ENCODE data around the gene ZNF524.

The ZNF524 gene

DNA sequence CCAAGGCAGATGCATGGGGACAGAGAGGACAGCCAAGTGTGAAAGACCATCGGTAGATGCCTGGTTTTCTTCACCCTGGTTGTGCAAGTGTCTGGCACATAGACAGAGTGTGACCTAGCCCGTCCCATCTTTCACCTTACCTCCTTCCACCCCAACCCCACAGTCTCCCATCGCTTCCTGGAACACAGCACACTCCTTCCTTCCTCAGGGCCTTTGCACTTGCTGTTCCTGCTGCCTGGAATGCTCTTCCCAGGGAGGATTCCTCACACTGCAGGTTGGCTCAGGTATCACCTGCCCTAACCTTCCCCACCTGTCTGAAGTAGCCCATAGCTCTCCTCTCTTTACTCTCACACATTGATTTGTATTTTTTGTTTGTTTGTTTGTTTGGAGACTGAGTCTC, 3.8 kb upstream of the ZNF524 start:
- Histone ChIP-seq H3K4me1 (ENCODE audit: control insufficient read depth in 1 of 2, insufficient read depth in 1 of 2, low read depth in 1 of 2, low read length in 1 of 2) (peaks cover 8 to 14% of the 10 kb centered on the region in 2 experiments), H3K9me3 (no peaks in the 10 kb centered on the region), H3K27me3 (no peaks in the 10 kb centered on the region), H3K36me3 (peaks cover 18% of the 10 kb centered on the region), H3K4me3 (ENCODE audit: low read depth in 1 of 2, low read length in 1 of 2) (no peak overlapping the region), H3K27ac (no peak overlapping the region)
- TF ChIP-seq, protein P1, sequence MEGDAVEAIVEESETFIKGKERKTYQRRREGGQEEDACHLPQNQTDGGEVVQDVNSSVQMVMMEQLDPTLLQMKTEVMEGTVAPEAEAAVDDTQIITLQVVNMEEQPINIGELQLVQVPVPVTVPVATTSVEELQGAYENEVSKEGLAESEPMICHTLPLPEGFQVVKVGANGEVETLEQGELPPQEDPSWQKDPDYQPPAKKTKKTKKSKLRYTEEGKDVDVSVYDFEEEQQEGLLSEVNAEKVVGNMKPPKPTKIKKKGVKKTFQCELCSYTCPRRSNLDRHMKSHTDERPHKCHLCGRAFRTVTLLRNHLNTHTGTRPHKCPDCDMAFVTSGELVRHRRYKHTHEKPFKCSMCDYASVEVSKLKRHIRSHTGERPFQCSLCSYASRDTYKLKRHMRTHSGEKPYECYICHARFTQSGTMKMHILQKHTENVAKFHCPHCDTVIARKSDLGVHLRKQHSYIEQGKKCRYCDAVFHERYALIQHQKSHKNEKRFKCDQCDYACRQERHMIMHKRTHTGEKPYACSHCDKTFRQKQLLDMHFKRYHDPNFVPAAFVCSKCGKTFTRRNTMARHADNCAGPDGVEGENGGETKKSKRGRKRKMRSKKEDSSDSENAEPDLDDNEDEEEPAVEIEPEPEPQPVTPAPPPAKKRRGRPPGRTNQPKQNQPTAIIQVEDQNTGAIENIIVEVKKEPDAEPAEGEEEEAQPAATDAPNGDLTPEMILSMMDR (IDR thresholded peaks at IDR 0.05): no peak

DNA sequence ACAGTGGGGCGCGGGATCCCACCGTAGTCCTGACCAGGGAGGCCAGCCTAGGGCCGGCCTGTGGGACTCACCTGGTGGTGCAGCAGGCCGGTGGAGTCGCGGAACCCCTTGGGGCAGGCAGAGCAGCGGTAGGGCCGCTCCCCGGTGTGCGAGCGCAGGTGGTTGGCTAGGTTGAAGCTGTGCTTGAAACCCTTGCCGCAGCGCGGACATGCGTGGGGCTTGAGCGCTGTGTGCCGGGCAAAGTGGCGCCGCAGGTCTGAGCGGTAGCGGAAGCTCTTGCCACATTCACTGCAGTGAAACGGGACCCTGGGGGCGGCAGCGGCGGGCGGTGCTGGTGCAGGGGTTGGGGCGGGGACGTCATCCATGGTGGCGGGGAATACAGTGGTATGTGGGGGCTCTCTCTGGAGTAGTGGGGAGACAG, 2.6 kb upstream of the ZNF524 start:
- Histone ChIP-seq H3K4me3 (ENCODE audit: low read depth in 1 of 2, low read length in 1 of 2) (no peak overlapping the region), H3K4me1 (ENCODE audit: control insufficient read depth in 1 of 2, insufficient read depth in 1 of 2, low read depth in 1 of 2, low read length in 1 of 2) (peaks cover 14 to 16% of the 10 kb centered on the region in 2 experiments), H3K36me3 (peaks cover 22% of the 10 kb centered on the region), H3K27ac (no peak overlapping the region), H3K27me3 (no peaks in the 10 kb centered on the region), H3K9me3 (no peaks in the 10 kb centered on the region)
- TF ChIP-seq, protein P1 (IDR thresholded peaks at IDR 0.05): no peak

DNA sequence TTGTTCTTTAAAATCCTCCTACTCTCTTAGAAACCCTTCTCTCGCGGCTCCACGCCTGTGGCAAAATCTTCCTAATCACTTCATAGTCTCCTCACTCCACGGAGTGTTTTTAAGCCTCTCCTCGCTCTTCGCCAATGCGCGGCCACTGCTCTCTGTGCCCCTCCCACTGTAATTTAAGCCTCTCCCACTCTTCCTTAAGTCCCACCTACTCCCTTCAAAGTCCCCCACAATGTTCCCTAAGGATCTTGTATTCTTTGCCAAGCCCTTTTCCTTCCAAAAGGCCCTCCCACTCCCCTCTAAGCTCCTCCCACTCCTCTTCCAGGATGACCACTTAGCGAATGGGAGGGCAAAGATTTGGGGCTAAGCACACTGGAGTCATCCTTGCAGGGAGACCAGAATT, 2.1 kb upstream of the ZNF524 start:
- peaks cover 23% of the 10 kb centered on the region for H3K36me3 ChIP-seq
- H3K27me3 ChIP-seq: no peaks in the 10 kb centered on the region
- no peak overlapping the region for H3K4me3 ChIP-seq (ENCODE audit: low read depth in 1 of 2, low read length in 1 of 2)
- TF ChIP-seq, protein P1 (IDR thresholded peaks at IDR 0.05): no peak
- H3K4me1 ChIP-seq (ENCODE audit: control insufficient read depth in 1 of 2, insufficient read depth in 1 of 2, low read depth in 1 of 2, low read length in 1 of 2): peaks cover 14 to 16% of the 10 kb centered on the region in 2 experiments
- H3K9me3 ChIP-seq: no peaks in the 10 kb centered on the region
- peak overlapping the region; percentile 95 for H3K27ac ChIP-seq

DNA sequence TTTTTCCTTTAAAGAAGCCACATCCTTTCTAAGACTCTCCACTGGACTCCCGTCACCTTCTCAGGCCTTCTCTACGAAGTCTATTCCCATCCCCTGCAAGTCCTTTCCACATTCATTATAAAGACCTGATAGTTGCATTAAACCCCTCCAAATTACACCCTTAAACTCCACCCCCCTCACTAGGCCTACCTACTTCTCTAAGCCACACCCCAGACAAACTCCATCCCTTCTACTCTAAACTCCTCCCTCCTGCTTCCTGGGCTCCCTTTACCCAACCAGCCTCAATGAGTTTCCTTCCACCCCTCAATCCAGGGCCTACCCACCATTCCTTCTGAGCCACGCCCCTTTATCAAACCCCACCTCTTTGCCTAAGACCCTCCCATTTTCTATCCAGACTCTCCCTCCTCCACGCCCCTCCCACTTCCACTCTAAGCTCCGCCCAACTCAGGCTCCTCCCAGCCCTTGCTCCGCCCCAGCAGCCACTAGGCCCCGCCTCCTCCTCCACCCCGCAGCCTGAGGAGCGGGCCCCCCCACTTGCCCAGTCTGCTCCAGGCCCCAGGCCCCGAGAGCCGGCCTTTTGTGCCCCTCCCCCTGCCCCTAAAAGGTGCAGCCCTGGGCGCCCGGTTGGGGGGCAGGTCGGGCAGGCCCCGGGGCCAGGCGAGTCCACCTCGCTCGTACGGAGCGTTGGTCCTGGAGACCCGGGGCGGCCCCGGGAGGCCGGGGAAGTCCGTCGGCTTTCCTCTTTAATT, 1.2 kb upstream of the ZNF524 start:
- TF ChIP-seq, protein P1 (IDR thresholded peaks at IDR 0.05): no peak
- Histone ChIP-seq H3K4me3 (ENCODE audit: low read depth in 1 of 2, low read length in 1 of 2) (peak overlapping the region; percentile 86 to 89), H3K4me1 (ENCODE audit: control insufficient read depth in 1 of 2, insufficient read depth in 1 of 2, low read depth in 1 of 2, low read length in 1 of 2) (peaks cover 15 to 22% of the 10 kb centered on the region in 2 experiments), H3K27ac (peak overlapping the region; percentile 95), H3K36me3 (peaks cover 23% of the 10 kb centered on the region), H3K27me3 (no peaks in the 10 kb centered on the region), H3K9me3 (no peaks in the 10 kb centered on the region)

DNA sequence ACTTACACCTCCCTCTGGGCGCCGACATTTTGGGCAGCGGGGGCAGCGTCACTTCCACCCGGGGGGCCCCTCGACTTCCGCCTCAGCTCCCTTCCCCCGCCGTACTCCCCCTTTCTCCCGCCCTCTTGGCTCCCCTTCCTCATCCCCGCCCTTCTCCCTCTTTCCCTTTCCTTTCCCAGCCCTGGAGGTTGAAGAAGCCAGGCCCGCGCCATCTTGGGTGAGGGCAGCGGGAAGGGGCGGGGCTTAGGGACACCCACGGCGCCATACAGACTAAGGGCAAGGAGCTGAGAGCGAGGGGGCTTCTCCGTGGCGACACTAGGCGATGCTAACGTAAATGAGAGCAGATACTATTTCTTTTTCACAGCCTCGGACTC, 633 bp upstream of the ZNF524 start, which contains the start of gene FIZ1:
FIZ1 (minus strand) TSS at position 50 of the 374 bp plus-strand sequence. CDS start 1,652 bp downstream, outside the sequence.
- Histone ChIP-seq H3K9me3 (no peaks in the 10 kb centered on the region), H3K27ac (peak within 1 kb of the TSS; percentile 95), H3K36me3 (peaks cover 23% of the 10 kb centered on the region), H3K4me1 (ENCODE audit: control insufficient read depth in 1 of 2, insufficient read depth in 1 of 2, low read depth in 1 of 2, low read length in 1 of 2) (peaks cover 21 to 28% of the 10 kb centered on the region in 2 experiments), H3K4me3 (ENCODE audit: low read depth in 1 of 2, low read length in 1 of 2) (peak within 1 kb of the TSS; percentile 86 to 89), H3K27me3 (no peaks in the 10 kb centered on the region)
- TF ChIP-seq, protein P1 (IDR thresholded peaks at IDR 0.05): peak; percentile 24
